HepG2 (cell line): ENCODE results near the gene PPP3R1. TPM values are rescaled to one million over a fixed set of nuclear protein-coding genes. Genes with fewer than 3 reads are reported as not detected.

Experiments used
- AHR ChIP-seq: IDR thresholded peaks from 2 replicates; pipeline ENCODE4 v1.6.1; 2018; ENCODE audit warnings: missing genetic modification reagents, missing compliant biosample characterization
- CBX2 ChIP-seq, 2 experiments: fragments of 200-600 bp in 1 of 2; sonication (generic); formaldehyde crosslinking in 1 of 2; IDR thresholded peaks; 2 replicates each; pipeline versions ENCODE4 v1.7.0 to v1.8.1; 2018 to 2022; ENCODE audit warnings: low read depth in 2 of 2, low read length in 1 of 2, mild to moderate bottlenecking in 1 of 2, missing genetic modification reagents in 1 of 2
- DZIP1 ChIP-seq: sonication (generic); formaldehyde crosslinking; IDR thresholded peaks from 2 replicates; pipeline ENCODE4 v1.5.0; 2020; ENCODE audit warnings: mild to moderate bottlenecking, missing genetic modification reagents
- GTF3A ChIP-seq: sonication (generic); formaldehyde crosslinking; conservative IDR thresholded peaks from 2 replicates; pipeline ENCODE4 v1.4.0; 2020; ENCODE audit warnings: mild to moderate bottlenecking, missing genetic modification reagents
- HDAC2 ChIP-seq: sonication (generic); formaldehyde crosslinking; IDR thresholded peaks from 2 replicates; pipeline ENCODE4 v1.4.0; 2020; ENCODE audit warnings: missing genetic modification reagents
- HIC2 ChIP-seq: sonication (generic); formaldehyde crosslinking; IDR thresholded peaks from 2 replicates; pipeline ENCODE4 v1.9.0; 2022; ENCODE audit warnings: low read depth, missing genetic modification reagents
- MAFF ChIP-seq: IDR thresholded peaks from 2 replicates; pipeline ENCODE4 v1.6.1; 2011; ENCODE audit warnings: low read depth, low read length, improper control_type of control experiment
- NR0B2 ChIP-seq: sonication (generic); formaldehyde crosslinking; IDR thresholded peaks from 2 replicates; pipeline ENCODE4 v1.4.0; 2020; ENCODE audit warnings: mild to moderate bottlenecking, missing genetic modification reagents
- NR2F6 ChIP-seq, 2 experiments: IDR thresholded peaks; 2 replicates each; pipeline ENCODE4 v1.6.1; 2016; ENCODE audit warnings: antibody characterized with exemption in 1 of 2, mild to moderate bottlenecking in 1 of 2
- TBX2 ChIP-seq: sonication (generic); formaldehyde crosslinking; IDR thresholded peaks from 2 replicates; pipeline ENCODE4 v1.5.0; 2020; ENCODE audit warnings: missing genetic modification reagents, mild to moderate bottlenecking, borderline replicate concordance
- ZNF207 ChIP-seq: fragments of 450-650 bp; IDR thresholded peaks from 2 replicates; pipeline ENCODE4 v1.6.1; 2016; ENCODE audit warnings: antibody characterized with exemption, borderline replicate concordance
- ZNF331 ChIP-seq: sonication (generic); formaldehyde crosslinking; IDR thresholded peaks from 2 replicates; pipeline ENCODE4 v1.4.0; 2020; ENCODE audit warnings: missing genetic modification reagents
- ZNF367 ChIP-seq: sonication (generic); formaldehyde crosslinking; IDR thresholded peaks from 2 replicates; pipeline ENCODE4 v1.4.0; 2020; ENCODE audit warnings: missing genetic modification reagents, borderline replicate concordance
- ZNF446 ChIP-seq: sonication (generic); formaldehyde crosslinking; IDR thresholded peaks from 2 replicates; pipeline ENCODE4 v1.5.0; 2020; ENCODE audit warnings: mild to moderate bottlenecking, missing genetic modification reagents
- ZNF557 ChIP-seq: sonication (generic); formaldehyde crosslinking; IDR thresholded peaks from 2 replicates; pipeline ENCODE4 v1.4.0; 2020; ENCODE audit warnings: missing genetic modification reagents
- ZNF841 ChIP-seq: sonication (generic); formaldehyde crosslinking; IDR thresholded peaks from 2 replicates; pipeline ENCODE4 v1.8.1; 2023; ENCODE audit warnings: missing genetic modification reagents, borderline replicate concordance
- ZNF879 ChIP-seq: sonication (generic); formaldehyde crosslinking; IDR thresholded peaks from 2 replicates; pipeline ENCODE4 v1.8.1; 2023; ENCODE audit warnings: missing genetic modification reagents
- ZSCAN5A ChIP-seq: sonication (generic); formaldehyde crosslinking; IDR thresholded peaks from 2 replicates; pipeline ENCODE4 v1.8.0; 2022; ENCODE audit warnings: mild to moderate bottlenecking, missing genetic modification reagents, borderline replicate concordance
- ZSCAN9 ChIP-seq: IDR thresholded peaks from 2 replicates; pipeline ENCODE4 v1.6.1; 2016; ENCODE audit warnings: borderline replicate concordance
- polyA plus RNA-seq, 8 experiments: library from polyadenylated mRNA; depleted of rRNA in 3 of 8; stranded (reverse) in 7 of 8; unstranded in 1 of 8; fragments of >200 nt; fragmentation: Illumina TruSeq in 4 of 8; extraction: Trizol in 4 of 8; gene quantifications; 2 replicates each; pipeline versions ENCODE4 v1.2.1 to v1.2.3, GENCODE V29; 2011 to 2016; ENCODE audit warnings: low read depth in 4 of 8, missing spikeins in 1 of 8, mixed read lengths in 1 of 8; ENCODE audit not compliant: insufficient read depth in 1 of 8
- total RNA-seq, 5 experiments: library from RNA; depleted of rRNA; stranded (reverse); fragments of >200 nt; fragmentation: Illumina TruSeq; extraction: Trizol; gene quantifications; 2 replicates each; pipeline ENCODE4 v1.2.3, GENCODE V29; 2016; ENCODE audit warnings: low read depth in 1 of 5

Gene PPP3R1
- total and polyA plus RNA-seq, 2 of the 13 experiments (the other 11 are each of a cell fraction or from before 2014, with no cell fraction given) = 11.6 to 25.7 TPM

DNA sequence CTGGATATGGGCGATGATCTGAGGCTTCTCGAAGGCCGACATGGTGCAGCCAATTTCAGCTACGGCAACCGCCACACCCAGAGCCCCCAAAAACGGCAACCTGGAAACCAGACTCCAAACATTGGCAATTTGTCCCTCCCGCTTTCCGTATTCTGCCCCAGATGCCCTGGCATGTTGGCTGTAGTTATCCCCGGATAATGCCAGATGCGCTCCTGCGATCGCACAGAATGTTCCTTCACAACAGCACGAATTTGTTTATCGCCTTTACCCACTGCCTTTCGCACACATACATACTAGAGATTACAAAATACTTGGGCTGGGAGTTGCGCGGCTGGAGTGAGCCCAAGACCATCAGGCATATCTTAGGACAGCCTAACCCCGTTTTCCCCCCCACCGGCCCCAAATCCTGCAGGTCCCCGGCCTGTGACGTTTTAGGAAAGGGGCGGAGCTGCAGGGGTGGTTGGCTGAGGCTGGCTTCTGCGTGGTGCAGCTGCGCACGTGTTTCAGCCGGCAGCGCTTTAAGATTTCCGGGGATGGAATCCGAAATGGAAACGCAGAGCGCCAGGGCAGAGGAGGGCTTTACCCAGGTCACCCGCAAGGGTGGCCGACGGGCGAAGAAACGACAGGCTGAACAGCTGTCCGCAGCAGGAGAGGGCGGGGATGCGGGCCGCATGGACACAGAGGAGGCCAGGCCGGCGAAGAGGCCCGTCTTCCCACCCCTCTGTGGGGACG is 94.8 kb downstream of the PPP3R1 start, which contains the start of gene PNO1 (continued):
- TF ChIP-seq ZSCAN5A (CRISPR knock-in tag) = peak; percentile 31; the same call in 1 of the 2 replicates
- no peak; the same call in 1 of the 2 replicates for TF ChIP-seq ZNF557
- peak; percentile 88; the same call in 1 of the 2 replicates for TF ChIP-seq NR0B2 (CRISPR knock-in tag)
- TF ChIP-seq AHR (CRISPR knock-in tag) = peak; percentile 80; the same call in 1 of the 2 replicates
- TF ChIP-seq DZIP1 (CRISPR knock-in tag) = peak; percentile 89; the same call in 1 of the 2 replicates
- no peak; the same call in 1 of the 2 replicates for TF ChIP-seq HIC2 (CRISPR knock-in tag)
- no peak for TF ChIP-seq CBX2 (IDR thresholded peaks at IDR 0.05; ENCODE audit: low read depth, low read length)
- no peak for TF ChIP-seq CBX2 (CRISPR knock-in tag; IDR thresholded peaks at IDR 0.05; ENCODE audit: low read depth)
- TF ChIP-seq TBX2 = peak; percentile 81
- TF ChIP-seq GTF3A (CRISPR knock-in tag) = 0 out of 2 replicates have a peak, but pooled peaks have one; percentile 33
- peak; percentile 61; the same call in 1 of the 2 replicates for TF ChIP-seq ZSCAN9 (CRISPR knock-in tag)
- TF ChIP-seq HDAC2 (CRISPR knock-in tag) = peak; percentile 71
- peak; percentile 43 for TF ChIP-seq NR2F6 (IDR thresholded peaks at IDR 0.05)
- TF ChIP-seq NR2F6 (CRISPR knock-in tag; IDR thresholded peaks at IDR 0.05) = no peak
- TF ChIP-seq ZNF331 (CRISPR knock-in tag) = no peak
- TF ChIP-seq ZNF367 (CRISPR knock-in tag) = no peak
- TF ChIP-seq MAFF = no peak
- no peak for TF ChIP-seq ZNF841 (CRISPR knock-in tag)
- 0 out of 2 replicates have a peak, but pooled peaks have one; percentile 13 for TF ChIP-seq ZNF207
- TF ChIP-seq ZNF446 (CRISPR knock-in tag) = no peak
- TF ChIP-seq ZNF879 (CRISPR knock-in tag) = peak; percentile 51; the same call in 1 of the 2 replicates
